GM12892 (cell line): ENCODE results near the gene HELZ2.

Source experiments
- DNase-seq: peaks from one replicate; pipeline ENCODE4 v3.0.0; 2011; ENCODE audit not compliant: insufficient read length
- FAIRE-seq: peaks from 2 replicates; lab custom pipeline; 2011; peaks lifted over from hg19 to GRCh38; lab: Jason Lieb, UNC
- POLR2A ChIP-seq: IDR thresholded peaks from 2 replicates; pipeline ENCODE4 v1.6.1; 2011; ENCODE audit warnings: low read depth, low read length, control low read depth
- POLR2AphosphoS5 ChIP-seq: IDR thresholded peaks from 2 replicates; pipeline ENCODE4 v1.6.1; 2011; ENCODE audit warnings: low read depth, low read length, control low read depth
- TAF1 ChIP-seq: IDR thresholded peaks from 2 replicates; pipeline ENCODE4 v1.6.1; 2011; ENCODE audit warnings: low read depth, mild to moderate bottlenecking, control low read depth, low read length, borderline replicate concordance

The HELZ2 gene

DNA sequence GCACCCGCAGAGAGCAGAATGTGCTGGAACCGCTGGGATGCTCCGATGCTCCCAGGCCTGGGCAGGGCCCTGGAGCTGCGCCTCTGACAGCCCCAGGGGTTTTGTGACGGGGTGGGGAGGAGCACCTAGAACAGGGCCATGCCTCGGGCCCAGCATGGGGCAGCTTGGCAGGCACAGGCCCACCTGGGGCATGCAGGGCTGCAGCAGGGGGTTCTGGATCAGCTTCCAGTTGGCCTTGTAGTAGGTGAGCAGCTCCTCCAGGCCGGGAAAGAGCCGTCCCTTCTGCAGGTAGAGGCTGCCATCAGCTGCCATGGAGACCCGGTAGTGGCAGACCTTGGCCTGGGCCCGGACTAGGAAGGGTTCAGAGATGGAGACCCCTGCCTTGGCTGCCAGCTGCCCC lies 30.9 kb downstream of the HELZ2 start:
- FAIRE-seq (no peak), DNase-seq (no peak)
- TF ChIP-seq POLR2A, result no peak
- no peak for TF ChIP-seq POLR2AphosphoS5
- no peak for TF ChIP-seq TAF1

DNA sequence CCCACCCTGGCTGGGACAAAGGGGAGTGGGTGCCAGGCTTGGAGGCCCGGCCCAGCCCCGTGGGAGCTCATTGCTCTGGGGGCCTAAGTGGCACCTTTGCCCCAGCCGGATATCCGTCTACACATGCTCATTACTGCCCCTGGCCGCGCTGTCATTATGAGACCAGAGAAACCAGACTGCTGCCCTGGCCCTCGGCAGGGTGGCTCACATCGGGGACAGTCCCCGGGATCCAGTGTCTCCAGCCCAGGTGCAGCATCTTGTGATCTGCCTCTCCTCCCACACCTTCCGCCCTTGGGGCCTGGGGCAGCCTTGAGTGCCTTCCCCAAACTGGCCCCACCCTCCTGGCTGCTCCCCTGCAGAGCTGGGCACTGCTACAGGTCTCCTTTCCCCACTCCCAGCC lies 31.3 kb downstream of the HELZ2 start:
- FAIRE-seq (peak; percentile 92), DNase-seq (peak; percentile 94)
- TF ChIP-seq POLR2A, result no peak
- no peak for TF ChIP-seq TAF1
- TF ChIP-seq POLR2AphosphoS5, result no peak

DNA sequence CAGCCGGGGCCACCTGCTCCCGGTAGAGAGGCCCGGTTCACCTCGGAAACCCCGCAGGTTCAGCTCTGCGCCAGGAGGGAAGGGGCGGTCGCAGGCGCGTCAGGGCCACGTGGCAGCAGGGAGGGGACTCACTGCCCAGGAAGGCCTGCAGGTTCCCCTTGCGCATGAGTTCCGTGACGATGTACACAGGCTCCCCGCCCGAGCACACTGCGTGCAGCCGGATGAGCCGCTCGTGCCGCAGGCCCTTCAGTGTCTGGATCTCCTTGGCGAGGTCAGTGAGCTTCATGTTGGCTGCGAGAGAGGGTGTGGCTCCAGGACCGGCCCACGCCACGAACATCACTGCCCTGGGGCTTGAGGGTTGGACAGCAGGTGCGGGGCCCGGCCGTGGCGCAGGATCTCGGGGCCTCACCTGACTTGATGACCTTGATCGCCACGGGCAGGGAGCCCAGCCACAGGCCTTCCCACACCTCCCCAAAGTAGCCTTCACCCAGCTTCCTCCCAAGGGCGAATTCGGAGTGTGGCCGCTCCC lies 31.9 kb downstream of the HELZ2 start:
- TF ChIP-seq TAF1, result no peak
- no peak for TF ChIP-seq POLR2AphosphoS5
- TF ChIP-seq POLR2A, result no peak
- DNase-seq, result no peak
- FAIRE-seq, result no peak

DNA sequence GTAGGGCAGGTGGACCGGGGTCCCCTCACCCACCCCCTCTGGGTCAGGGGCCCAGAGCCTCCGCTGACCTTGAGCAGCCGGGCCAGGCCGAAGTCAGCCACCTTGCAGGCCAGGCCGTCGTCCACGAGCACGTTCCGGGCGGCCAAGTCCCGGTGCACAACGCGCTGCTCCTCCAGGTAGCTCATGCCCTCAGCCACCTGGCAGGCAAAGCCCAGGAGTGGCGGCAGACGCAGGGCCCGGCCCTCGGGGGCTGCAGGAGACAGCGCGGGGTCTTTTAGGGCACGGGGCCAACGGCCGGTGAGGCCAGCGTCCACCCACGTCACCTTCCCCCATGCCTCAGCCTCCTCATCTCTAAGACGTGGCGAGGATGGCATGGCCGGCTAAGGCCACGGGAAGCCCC lies 32.7 kb downstream of the HELZ2 start:
- no peak for FAIRE-seq
- TF ChIP-seq POLR2AphosphoS5 (no peak), POLR2A (no peak), TAF1 (no peak)
- no peak for DNase-seq

DNA sequence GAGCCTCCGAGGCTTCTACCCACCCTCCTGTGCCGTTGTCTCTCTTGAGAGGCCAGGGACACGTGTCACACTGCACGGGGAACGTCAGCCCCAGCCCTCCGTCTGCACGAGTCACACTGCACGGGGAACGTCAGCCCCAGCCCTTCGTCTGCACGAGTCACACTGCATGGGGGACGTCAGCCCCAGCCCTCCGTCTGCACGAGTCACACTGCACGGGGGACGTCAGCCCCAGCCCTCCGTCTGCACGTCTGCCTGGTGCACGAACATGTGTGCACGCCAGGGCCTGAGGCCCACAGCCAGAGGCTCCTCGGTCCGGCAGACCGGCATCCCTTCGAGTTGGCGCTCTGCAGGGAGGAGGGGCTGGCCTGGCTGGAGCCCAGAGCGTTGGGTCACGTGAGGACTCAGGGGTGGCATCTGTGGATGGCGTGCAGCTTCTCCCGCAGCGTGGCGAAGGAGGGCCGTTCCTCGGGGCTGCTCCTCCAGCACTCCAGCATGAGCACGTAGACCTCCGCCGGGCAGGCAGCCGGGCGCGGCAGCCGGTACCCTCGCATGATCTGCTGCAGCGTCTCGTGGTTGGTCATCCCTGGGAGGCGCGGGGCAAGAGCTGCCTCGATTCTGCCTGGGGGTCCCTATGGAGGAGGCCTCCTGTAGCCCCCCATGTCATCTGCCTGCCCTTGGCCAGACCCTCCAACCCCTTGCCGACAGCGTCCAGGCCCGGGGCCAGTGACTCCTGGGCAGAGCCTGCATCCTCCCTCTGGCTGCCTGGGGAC lies 33.4 kb downstream of the HELZ2 start:
- FAIRE-seq, result no peak
- DNase-seq, result no peak
- TF ChIP-seq TAF1, result no peak
- TF ChIP-seq POLR2A, result no peak
- TF ChIP-seq POLR2AphosphoS5, result no peak

DNA sequence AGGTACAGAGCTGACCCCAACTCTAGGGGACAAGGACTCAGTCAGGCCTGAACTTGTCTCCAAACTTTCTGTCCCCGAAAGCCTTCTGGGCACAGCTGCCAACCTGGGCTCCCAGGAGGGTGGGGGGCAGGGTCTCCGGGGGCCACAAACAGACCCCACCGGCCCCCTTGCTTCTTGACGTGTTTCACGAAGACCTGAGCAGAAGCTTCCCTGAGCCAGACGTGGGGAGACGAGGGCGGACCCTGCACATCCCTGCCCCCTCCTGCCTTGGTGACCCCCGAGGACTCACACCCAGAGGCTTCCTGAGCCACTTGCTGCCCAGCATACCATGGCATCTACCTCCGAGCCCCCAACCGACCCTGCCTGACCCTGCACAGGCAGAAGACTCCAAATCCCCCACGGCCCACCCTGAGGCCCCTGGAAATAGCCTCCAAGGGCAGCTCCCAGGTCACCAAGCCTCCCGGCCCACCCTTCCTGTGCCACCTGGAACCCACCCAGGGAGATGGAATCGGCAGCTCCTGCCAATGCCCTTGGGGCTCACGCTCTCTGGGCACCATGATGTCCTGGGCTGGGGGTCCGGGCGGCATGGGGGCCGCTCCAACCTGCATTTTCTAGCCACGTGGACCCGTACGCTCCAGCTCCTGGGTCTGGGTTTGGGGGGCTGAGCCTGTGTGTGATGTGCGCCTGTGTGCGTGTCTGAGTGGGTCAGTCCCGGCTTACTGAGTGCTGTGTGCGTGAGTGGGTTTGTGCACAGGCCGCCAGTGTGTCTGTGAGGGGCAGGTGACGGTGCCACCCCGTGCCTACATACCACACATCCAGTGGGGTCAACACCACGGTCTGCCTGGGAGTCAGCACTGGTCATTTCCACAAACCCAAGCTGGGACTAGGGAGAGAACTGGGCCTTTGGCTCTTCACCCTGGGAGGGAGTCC lies 34.3 kb downstream of the HELZ2 start:
- no peak for FAIRE-seq
- DNase-seq, result no peak
- TF ChIP-seq POLR2A (no peak), TAF1 (no peak), POLR2AphosphoS5 (no peak)

DNA sequence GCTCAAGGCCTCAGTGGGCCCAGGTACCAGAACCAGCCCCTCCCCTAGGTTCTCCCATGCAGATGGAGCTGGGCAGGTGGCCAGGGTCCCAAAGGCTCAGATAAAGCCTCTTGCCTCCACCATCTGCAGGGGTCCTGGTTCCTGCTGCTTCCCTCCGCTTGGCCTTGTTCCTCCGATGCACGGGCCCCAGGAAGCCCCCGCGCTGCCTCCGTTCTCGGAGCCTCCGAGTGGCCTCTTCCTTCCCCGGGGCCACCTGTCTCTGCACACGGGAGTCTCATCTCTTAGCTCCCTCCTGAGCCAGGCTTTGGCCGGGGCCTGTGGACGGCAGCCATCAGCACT lies 35.0 kb downstream of the HELZ2 start:
- FAIRE-seq, result no peak
- TF ChIP-seq TAF1 (no peak), POLR2AphosphoS5 (no peak), POLR2A (no peak)
- no peak for DNase-seq

DNA sequence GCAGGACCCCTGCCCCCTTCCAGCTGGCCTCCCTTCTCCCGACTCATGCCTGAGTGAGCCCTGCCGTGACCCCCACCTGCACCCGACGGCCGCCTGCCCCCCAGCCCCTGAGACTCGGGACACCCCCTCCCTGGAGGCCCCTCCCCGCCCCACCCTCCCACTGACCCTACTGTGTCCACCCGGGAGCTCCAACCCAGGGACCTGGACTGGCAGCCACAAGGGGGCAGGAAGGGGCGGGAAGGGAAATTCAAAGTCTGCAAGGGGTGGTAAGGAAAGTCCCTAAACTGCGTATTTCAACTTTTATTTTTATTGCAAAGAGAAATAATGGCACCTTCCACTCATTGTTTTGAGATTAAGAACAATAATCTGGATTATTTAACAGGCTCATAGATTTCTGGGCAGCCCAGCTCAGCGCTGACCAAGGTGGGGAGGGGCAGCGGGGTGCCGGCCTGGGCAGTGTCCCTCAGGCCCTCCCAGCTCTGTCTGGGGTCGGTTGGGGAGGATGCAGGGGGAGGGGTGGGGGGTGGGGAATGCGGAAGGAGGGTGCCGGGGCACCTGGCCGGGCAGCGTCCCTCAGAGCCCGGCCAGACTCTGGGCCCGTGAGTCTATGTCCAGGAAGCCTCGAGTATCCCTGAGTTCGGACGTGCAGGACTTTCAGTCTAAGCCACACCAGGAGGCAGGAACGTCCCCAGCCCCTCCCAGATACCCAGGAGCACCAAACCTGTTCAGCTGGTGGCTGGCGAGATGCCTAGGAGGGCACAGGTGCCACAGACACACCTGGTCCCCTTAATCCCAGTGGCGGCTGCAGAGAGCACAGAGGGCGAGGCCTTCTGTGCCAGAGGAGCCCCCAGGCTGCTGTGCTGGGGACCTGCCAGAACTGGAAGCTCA lies 35.6 kb downstream of the HELZ2 start:
- FAIRE-seq, result no peak
- TF ChIP-seq POLR2AphosphoS5, result no peak
- TF ChIP-seq POLR2A, result no peak
- no peak for TF ChIP-seq TAF1
- DNase-seq, result no peak

DNA sequence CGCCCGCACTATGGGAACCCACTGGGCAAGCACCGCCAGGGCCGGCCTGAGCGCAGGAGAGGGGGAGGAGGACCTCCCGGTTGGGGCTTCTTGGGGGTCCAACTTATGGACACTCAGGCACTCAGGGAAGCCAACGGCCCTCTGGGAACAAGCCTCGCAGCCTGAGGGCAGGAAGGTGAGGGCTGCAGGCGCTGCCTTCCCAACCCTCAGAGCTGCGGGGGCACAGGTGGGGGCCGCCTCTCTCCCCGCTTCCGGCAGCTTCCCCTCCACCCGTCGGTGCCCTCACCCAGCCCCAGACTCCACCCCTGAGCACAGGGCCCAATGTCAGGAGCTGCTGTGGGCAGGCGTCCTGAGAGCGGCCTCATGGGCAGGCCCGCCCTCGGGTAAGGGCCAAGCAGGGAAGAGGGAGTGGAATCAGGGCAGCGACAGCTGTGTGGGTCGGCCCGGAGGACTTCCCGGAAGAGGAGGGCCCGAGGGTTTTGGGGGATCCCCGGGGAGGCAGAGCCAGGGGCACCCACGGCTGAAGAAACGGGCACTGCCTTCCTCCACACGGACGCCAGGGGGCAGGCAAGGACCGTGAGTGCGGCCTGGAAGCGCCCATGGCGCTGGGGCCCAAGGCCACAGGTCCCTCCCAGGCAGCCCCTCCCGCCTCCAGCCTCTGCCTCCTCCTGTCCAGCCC lies 36.4 kb downstream of the HELZ2 start:
- TF ChIP-seq POLR2AphosphoS5, result peak; percentile 44; the same call in 1 of the 2 replicates
- peak; percentile 63; the same call in 1 of the 2 replicates for TF ChIP-seq POLR2A
- TF ChIP-seq TAF1, result 0 out of 2 replicates have a peak, but pooled peaks have one; percentile 38
- DNase-seq (peak; percentile 100), FAIRE-seq (peak; percentile 100)

DNA sequence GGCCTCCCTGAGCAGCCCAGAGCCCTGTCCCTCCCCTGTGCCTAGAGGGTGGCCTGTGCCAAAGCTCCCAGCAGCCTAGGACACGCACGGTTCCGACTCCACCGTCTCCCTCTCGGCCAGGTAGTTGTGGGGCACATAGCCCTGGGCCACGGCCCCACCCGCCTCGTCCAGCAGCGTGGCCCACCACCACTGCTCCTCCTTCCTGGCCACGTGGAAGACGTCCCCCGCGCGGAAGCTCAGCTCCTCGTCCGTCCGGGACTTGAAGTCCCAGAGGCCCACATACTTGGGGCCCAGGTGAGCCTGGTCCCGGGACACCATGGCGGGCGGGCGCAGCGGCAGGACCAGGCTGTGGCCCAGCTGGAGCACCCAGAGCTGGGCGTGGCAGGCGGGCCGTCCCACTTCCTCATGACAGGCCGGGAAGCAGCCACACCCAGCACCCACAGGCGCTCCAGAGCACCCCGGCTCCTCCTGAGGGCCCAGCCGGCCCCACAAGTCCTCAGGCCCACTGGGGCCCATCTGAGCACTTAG lies 37.0 kb downstream of the HELZ2 start, which contains the start of gene PTK6:
Gene PTK6, minus strand, starts transcription at position 380 of the 528 bp plus-strand sequence. Its CDS starts 62 bp downstream, at position 318.
- DNase-seq, result no peak

More for the DNA sequence above, 37.0 kb downstream of the HELZ2 start, which contains the start of gene PTK6:
- no peak for FAIRE-seq
- TF ChIP-seq POLR2AphosphoS5, result no peak
- no peak for TF ChIP-seq POLR2A
- TF ChIP-seq TAF1, result no peak
